LNCaP clone FGC (cell line): ENCODE data around the gene NR2F6.
"Not testable (repeated sequence)": the region's sequence is repeated elsewhere in the genome, so short reads cannot be mapped to it uniquely, and the experiment has no call there.

Experiments
- DNase-seq: peaks from one replicate; pipeline ENCODE4 v3.0.0-alpha.2; 2011; ENCODE audit warnings: low read depth
- H3K4me3 ChIP-seq: 2 replicates; pipeline ENCODE4 v1.5.1; 2011; ENCODE audit warnings: mild to moderate bottlenecking, low read depth, low read length, control low read depth
- CTCF ChIP-seq: IDR thresholded peaks from 2 replicates; pipeline ENCODE4 v1.5.1; 2012; ENCODE audit warnings: mild to moderate bottlenecking; ENCODE audit not compliant: control insufficient read depth, insufficient read depth; ENCODE audit errors: extremely low read depth

NR2F6 gene

GRCh38 chr19:17285415-17286135 lies 39.9 kb upstream of the NR2F6 start:
- DNase-seq = no peak
- no peak for TF ChIP-seq CTCF
- H3K4me3 ChIP-seq = no peak overlapping the region

- no peak overlapping the region for H3K4me3 ChIP-seq
- DNase-seq = no peak
- no peak for TF ChIP-seq CTCF
These were observed 37.8 kb upstream of the NR2F6 start for GRCh38 chr19:17283504-17283996.

- peak overlapping the region; percentile 52 for H3K4me3 ChIP-seq
- DNase-seq = peak; percentile 39
- TF ChIP-seq CTCF = peak; percentile 95
These were observed 36.9 kb upstream of the NR2F6 start for GRCh38 chr19:17282488-17283125.

- peak within 1 kb of the TSS; percentile 52 for H3K4me3 ChIP-seq
- DNase-seq = no peak
- no peak for TF ChIP-seq CTCF
These were observed 35.9 kb upstream of the NR2F6 start, which contains the start of gene ANKLE1 for GRCh38 chr19:17281391-17282304. ANKLE1 (plus strand) TSS chr19:17281901; CDS start chr19:17281921, 20 bp downstream.

GRCh38 chr19:17279436-17279835 lies 33.7 kb upstream of the NR2F6 start:
- no peak overlapping the region for H3K4me3 ChIP-seq
- no peak for DNase-seq
- no peak for TF ChIP-seq CTCF

- H3K4me3 ChIP-seq = no peak overlapping the region
- no peak for DNase-seq
- no peak for TF ChIP-seq CTCF
These were observed 29.9 kb upstream of the NR2F6 start for GRCh38 chr19:17275441-17276175.

GRCh38 chr19:17274892-17275291 lies 29.2 kb upstream of the NR2F6 start:
- DNase-seq, H3K4me3 ChIP-seq: not testable (repeated sequence)
